ENCODE results near the gene SLC12A5.
A peak's percentile ranks its signal among the peaks of the same experiment; 100 is the strongest.

Gene SLC12A5

GRCh38 chr20:46013829-46014516 lies 15.0 kb upstream of the SLC12A5 start:
- peaks cover 27 to 69% (median 56%) of the 10 kb centered on the region in 5 donors for H3K27me3 ChIP-seq (ENCODE audit: control insufficient read depth in 5 of 5, insufficient read depth in 4 of 5, low read length in 5 of 5)
- peak overlapping the region in 1 of 5 donors; percentile 28 for H3K4me3 ChIP-seq (ENCODE audit: low read depth in 1 of 5, low read length in 5 of 5)
- no peaks in the 10 kb centered on the region for H3K36me3 ChIP-seq (ENCODE audit: control insufficient read depth in 5 of 5, insufficient read depth in 5 of 5, low read length in 5 of 5)

GRCh38 chr20:46014517-46015396 lies 14.3 kb upstream of the SLC12A5 start:
- Histone ChIP-seq H3K4me3 (ENCODE audit: low read depth in 1 of 5, low read length in 5 of 5) (no peak overlapping the region), H3K27me3 (ENCODE audit: control insufficient read depth in 5 of 5, insufficient read depth in 4 of 5, low read length in 5 of 5) (peaks cover 22 to 61% (median 48%) of the 10 kb centered on the region in 5 donors), H3K9me3 (ENCODE audit: control insufficient read depth in 5 of 5, low read length in 5 of 5) (no peaks in the 10 kb centered on the region), H3K36me3 (ENCODE audit: control insufficient read depth in 5 of 5, insufficient read depth in 5 of 5, low read length in 5 of 5) (no peaks in the 10 kb centered on the region), H3K4me1 (ENCODE audit: control insufficient read depth in 5 of 5, insufficient read depth in 5 of 5, low read length in 5 of 5) (peaks cover 0 to 31% (median 15%) of the 10 kb centered on the region in 5 donors), H3K27ac (ENCODE audit: low read depth, low read length) (no peak overlapping the region), H3K9ac (ENCODE audit: low read length in 5 of 5) (no peak overlapping the region)

More at GRCh38 chr20:46013829-46014516, 15.0 kb upstream of the SLC12A5 start:
- H3K27ac ChIP-seq (ENCODE audit: low read depth, low read length), result no peak overlapping the region
- H3K4me1 ChIP-seq (ENCODE audit: control insufficient read depth in 5 of 5, insufficient read depth in 5 of 5, low read length in 5 of 5), result peaks cover 0 to 34% (median 16%) of the 10 kb centered on the region in 5 donors
- H3K9ac ChIP-seq (ENCODE audit: low read length in 5 of 5), result no peak overlapping the region
- no peaks in the 10 kb centered on the region for H3K9me3 ChIP-seq (ENCODE audit: control insufficient read depth in 5 of 5, low read length in 5 of 5)

- no peaks in the 10 kb centered on the region for H3K36me3 ChIP-seq (ENCODE audit: control insufficient read depth in 5 of 5, insufficient read depth in 5 of 5, low read length in 5 of 5)
- no peak overlapping the region for H3K4me3 ChIP-seq (ENCODE audit: low read depth in 1 of 5, low read length in 5 of 5)
- H3K27me3 ChIP-seq (ENCODE audit: control insufficient read depth in 5 of 5, insufficient read depth in 4 of 5, low read length in 5 of 5), result peaks cover 2 to 53% (median 40%) of the 10 kb centered on the region in 5 donors
- H3K9ac ChIP-seq (ENCODE audit: low read length in 5 of 5), result no peak overlapping the region
- H3K4me1 ChIP-seq (ENCODE audit: control insufficient read depth in 5 of 5, insufficient read depth in 5 of 5, low read length in 5 of 5), result peaks cover 0 to 22% (median 14%) of the 10 kb centered on the region in 5 donors
- no peaks in the 10 kb centered on the region for H3K9me3 ChIP-seq (ENCODE audit: control insufficient read depth in 5 of 5, low read length in 5 of 5)
- H3K27ac ChIP-seq (ENCODE audit: low read depth, low read length), result no peak overlapping the region
Measured at GRCh38 chr20:46017272-46017671, 11.7 kb upstream of the SLC12A5 start.

GRCh38 chr20:46018112-46018511 lies 10.9 kb upstream of the SLC12A5 start:
- Histone ChIP-seq H3K9ac (ENCODE audit: low read length in 5 of 5) (no peak overlapping the region), H3K4me3 (ENCODE audit: low read depth in 1 of 5, low read length in 5 of 5) (no peak overlapping the region), H3K36me3 (ENCODE audit: control insufficient read depth in 5 of 5, insufficient read depth in 5 of 5, low read length in 5 of 5) (no peaks in the 10 kb centered on the region), H3K4me1 (ENCODE audit: control insufficient read depth in 5 of 5, insufficient read depth in 5 of 5, low read length in 5 of 5) (peaks cover 0 to 25% (median 16%) of the 10 kb centered on the region in 5 donors), H3K9me3 (ENCODE audit: control insufficient read depth in 5 of 5, low read length in 5 of 5) (no peaks in the 10 kb centered on the region), H3K27me3 (ENCODE audit: control insufficient read depth in 5 of 5, insufficient read depth in 4 of 5, low read length in 5 of 5) (peaks cover 0 to 52% (median 35%) of the 10 kb centered on the region in 5 donors), H3K27ac (ENCODE audit: low read depth, low read length) (no peak overlapping the region)

- no peaks in the 10 kb centered on the region for H3K9me3 ChIP-seq (ENCODE audit: control insufficient read depth in 5 of 5, low read length in 5 of 5)
- H3K4me3 ChIP-seq (ENCODE audit: low read depth in 1 of 5, low read length in 5 of 5), result no peak overlapping the region
- no peak overlapping the region for H3K9ac ChIP-seq (ENCODE audit: low read length in 5 of 5)
- no peaks in the 10 kb centered on the region for H3K36me3 ChIP-seq (ENCODE audit: control insufficient read depth in 5 of 5, insufficient read depth in 5 of 5, low read length in 5 of 5)
- H3K4me1 ChIP-seq (ENCODE audit: control insufficient read depth in 5 of 5, insufficient read depth in 5 of 5, low read length in 5 of 5), result peaks cover 0 to 22% (median 12%) of the 10 kb centered on the region in 5 donors
- H3K27ac ChIP-seq (ENCODE audit: low read depth, low read length), result no peak overlapping the region
- H3K27me3 ChIP-seq (ENCODE audit: control insufficient read depth in 5 of 5, insufficient read depth in 4 of 5, low read length in 5 of 5), result peaks cover 3 to 53% (median 34%) of the 10 kb centered on the region in 5 donors
Measured at GRCh38 chr20:46018611-46019010, 10.4 kb upstream of the SLC12A5 start.

- H3K9ac ChIP-seq (ENCODE audit: low read length in 5 of 5), result no peak overlapping the region
- peaks cover 0 to 15% (median 7%) of the 10 kb centered on the region in 5 donors for H3K4me1 ChIP-seq (ENCODE audit: control insufficient read depth in 5 of 5, insufficient read depth in 5 of 5, low read length in 5 of 5)
- H3K27me3 ChIP-seq (ENCODE audit: control insufficient read depth in 5 of 5, insufficient read depth in 4 of 5, low read length in 5 of 5), result peaks cover 8 to 56% (median 40%) of the 10 kb centered on the region in 5 donors
- H3K9me3 ChIP-seq (ENCODE audit: control insufficient read depth in 5 of 5, low read length in 5 of 5), result no peaks in the 10 kb centered on the region
- H3K27ac ChIP-seq (ENCODE audit: low read depth, low read length), result no peak overlapping the region
- no peaks in the 10 kb centered on the region for H3K36me3 ChIP-seq (ENCODE audit: control insufficient read depth in 5 of 5, insufficient read depth in 5 of 5, low read length in 5 of 5)
- no peak overlapping the region for H3K4me3 ChIP-seq (ENCODE audit: low read depth in 1 of 5, low read length in 5 of 5)
Measured at GRCh38 chr20:46020555-46020954, 8.5 kb upstream of the SLC12A5 start.

GRCh38 chr20:46021361-46022359 lies 7.4 kb upstream of the SLC12A5 start:
- Histone ChIP-seq H3K36me3 (ENCODE audit: control insufficient read depth in 5 of 5, insufficient read depth in 5 of 5, low read length in 5 of 5) (no peaks in the 10 kb centered on the region), H3K4me3 (ENCODE audit: low read depth in 1 of 5, low read length in 5 of 5) (peak overlapping the region in 3 of 5 donors; percentile 11 to 50 (median 34)), H3K9me3 (ENCODE audit: control insufficient read depth in 5 of 5, low read length in 5 of 5) (no peaks in the 10 kb centered on the region), H3K4me1 (ENCODE audit: control insufficient read depth in 5 of 5, insufficient read depth in 5 of 5, low read length in 5 of 5) (peaks cover 0 to 15% (median 7%) of the 10 kb centered on the region in 5 donors), H3K27me3 (ENCODE audit: control insufficient read depth in 5 of 5, insufficient read depth in 4 of 5, low read length in 5 of 5) (peaks cover 15 to 57% (median 50%) of the 10 kb centered on the region in 5 donors), H3K9ac (ENCODE audit: low read length in 5 of 5) (no peak overlapping the region), H3K27ac (ENCODE audit: low read depth, low read length) (no peak overlapping the region)

GRCh38 chr20:46022411-46023147 lies 6.4 kb upstream of the SLC12A5 start:
- peaks cover 0 to 15% (median 7%) of the 10 kb centered on the region in 5 donors for H3K4me1 ChIP-seq (ENCODE audit: control insufficient read depth in 5 of 5, insufficient read depth in 5 of 5, low read length in 5 of 5)
- H3K36me3 ChIP-seq (ENCODE audit: control insufficient read depth in 5 of 5, insufficient read depth in 5 of 5, low read length in 5 of 5), result no peaks in the 10 kb centered on the region

GRCh38 chr20:46023148-46023484 lies 5.9 kb upstream of the SLC12A5 start:
- no peak overlapping the region for H3K9ac ChIP-seq (ENCODE audit: low read length in 5 of 5)
- no peak overlapping the region for H3K4me3 ChIP-seq (ENCODE audit: low read depth in 1 of 5, low read length in 5 of 5)
- no peaks in the 10 kb centered on the region for H3K36me3 ChIP-seq (ENCODE audit: control insufficient read depth in 5 of 5, insufficient read depth in 5 of 5, low read length in 5 of 5)
- H3K27me3 ChIP-seq (ENCODE audit: control insufficient read depth in 5 of 5, insufficient read depth in 4 of 5, low read length in 5 of 5), result peaks cover 15 to 66% (median 55%) of the 10 kb centered on the region in 5 donors
- H3K4me1 ChIP-seq (ENCODE audit: control insufficient read depth in 5 of 5, insufficient read depth in 5 of 5, low read length in 5 of 5), result peaks cover 0 to 15% (median 7%) of the 10 kb centered on the region in 5 donors
- no peak overlapping the region for H3K27ac ChIP-seq (ENCODE audit: low read depth, low read length)
- no peaks in the 10 kb centered on the region for H3K9me3 ChIP-seq (ENCODE audit: control insufficient read depth in 5 of 5, low read length in 5 of 5)

More at GRCh38 chr20:46022411-46023147, 6.4 kb upstream of the SLC12A5 start:
- no peak overlapping the region for H3K9ac ChIP-seq (ENCODE audit: low read length in 5 of 5)
- H3K9me3 ChIP-seq (ENCODE audit: control insufficient read depth in 5 of 5, low read length in 5 of 5), result no peaks in the 10 kb centered on the region
- peaks cover 15 to 61% (median 52%) of the 10 kb centered on the region in 5 donors for H3K27me3 ChIP-seq (ENCODE audit: control insufficient read depth in 5 of 5, insufficient read depth in 4 of 5, low read length in 5 of 5)
- H3K27ac ChIP-seq (ENCODE audit: low read depth, low read length), result no peak overlapping the region
- peak overlapping the region in 2 of 5 donors; percentile 24 to 26 for H3K4me3 ChIP-seq (ENCODE audit: low read depth in 1 of 5, low read length in 5 of 5)

Measured in subcutaneous abdominal adipose tissue (tissue), 5 donors.